ENCODE results near the gene KCNK6. TPM values are rescaled to one million over a fixed set of nuclear protein-coding genes. Genes with fewer than 3 reads are reported as not detected.
"Not testable (repeated sequence)": the region's sequence is repeated elsewhere in the genome, so short reads cannot be mapped to it uniquely, and the experiment has no call there.

Gene KCNK6
- total and polyA plus RNA-seq, 5 donors from 2014 or later = 2.6 to 8.7 (median 2.8) TPM

GRCh38 chr19:38360839-38361631 lies 41.4 kb downstream of the KCNK6 start:
- Histone ChIP-seq H3K9me3 (ENCODE audit: control insufficient read depth in 2 of 2, low read length in 2 of 2) (no peaks in the 10 kb centered on the region), H3K4me1 (ENCODE audit: control insufficient read depth, insufficient read depth, low read length, poor library complexity, severe bottlenecking) (peaks cover 18% of the 10 kb centered on the region), H3K36me3 (ENCODE audit: control insufficient read depth, insufficient read depth, low read length) (no peaks in the 10 kb centered on the region), H3K27me3 (ENCODE audit: control insufficient read depth, insufficient read depth, low read length) (no peaks in the 10 kb centered on the region), H3K27ac (ENCODE audit: insufficient read depth, low read length, poor library complexity, severe bottlenecking) (no peak overlapping the region), H3K4me3 (ENCODE audit: low read depth, low read length) (peak overlapping the region; percentile 26)
- Mint-ChIP-seq H3K36me3 (no peaks in the 10 kb centered on the region), H3K4me3 (peak overlapping the region; percentile 54 to 87 (median 77)), H3K27me3 (peaks cover 30% of the 10 kb centered on the region), H3K4me1 (peaks cover 0 to 18% (median 6%) of the 10 kb centered on the region in 4 donors), H3K27ac (peak overlapping the region in 2 of 3 donors; percentile 33 to 38), H3K9me3 (peaks cover 0 to 3% (median 0%) of the 10 kb centered on the region in 7 donors)
- ATAC-seq (ENCODE audit: low read depth in 2 of 2) = no peak
- no peak for DNase-seq

GRCh38 chr19:38361633-38362075 lies 42.0 kb downstream of the KCNK6 start:
- H3K27ac ChIP-seq (ENCODE audit: insufficient read depth, low read length, poor library complexity, severe bottlenecking) = no peak overlapping the region
- H3K4me3 Mint-ChIP-seq = peak overlapping the region; percentile 54 to 87 (median 80)
- H3K27me3 Mint-ChIP-seq = peaks cover 36% of the 10 kb centered on the region
- DNase-seq (peak; percentile 34 to 81 (median 56)), ATAC-seq (ENCODE audit: low read depth in 2 of 2) (peak; percentile 62 to 64)
- H3K36me3 ChIP-seq (ENCODE audit: control insufficient read depth, insufficient read depth, low read length) = no peaks in the 10 kb centered on the region
- no peaks in the 10 kb centered on the region for H3K27me3 ChIP-seq (ENCODE audit: control insufficient read depth, insufficient read depth, low read length)
- H3K9me3 ChIP-seq (ENCODE audit: control insufficient read depth in 2 of 2, low read length in 2 of 2) = no peaks in the 10 kb centered on the region
- peaks cover 18% of the 10 kb centered on the region for H3K4me1 ChIP-seq (ENCODE audit: control insufficient read depth, insufficient read depth, low read length, poor library complexity, severe bottlenecking)
- peak overlapping the region; percentile 26 for H3K4me3 ChIP-seq (ENCODE audit: low read depth, low read length)
- no peak overlapping the region for H3K27ac Mint-ChIP-seq
- H3K4me1 Mint-ChIP-seq = peaks cover 0 to 18% (median 6%) of the 10 kb centered on the region in 4 donors
- no peaks in the 10 kb centered on the region for H3K36me3 Mint-ChIP-seq
- peaks cover 0 to 3% (median 0%) of the 10 kb centered on the region in 7 donors for H3K9me3 Mint-ChIP-seq

GRCh38 chr19:38362076-38362945 lies 42.7 kb downstream of the KCNK6 start:
- no peaks in the 10 kb centered on the region for H3K36me3 Mint-ChIP-seq
- Histone ChIP-seq H3K4me3 (ENCODE audit: low read depth, low read length) (peak overlapping the region; percentile 37), H3K36me3 (ENCODE audit: control insufficient read depth, insufficient read depth, low read length) (no peaks in the 10 kb centered on the region), H3K9me3 (ENCODE audit: control insufficient read depth in 2 of 2, low read length in 2 of 2) (no peaks in the 10 kb centered on the region), H3K27me3 (ENCODE audit: control insufficient read depth, insufficient read depth, low read length) (no peaks in the 10 kb centered on the region), H3K4me1 (ENCODE audit: control insufficient read depth, insufficient read depth, low read length, poor library complexity, severe bottlenecking) (peaks cover 18% of the 10 kb centered on the region), H3K27ac (ENCODE audit: insufficient read depth, low read length, poor library complexity, severe bottlenecking) (no peak overlapping the region)
- H3K27ac Mint-ChIP-seq = no peak overlapping the region
- peaks cover 0 to 18% (median 6%) of the 10 kb centered on the region in 4 donors for H3K4me1 Mint-ChIP-seq
- DNase-seq = peak; percentile 29 to 86 (median 59)
- H3K9me3 Mint-ChIP-seq = peaks cover 0 to 3% (median 0%) of the 10 kb centered on the region in 7 donors
- H3K4me3 Mint-ChIP-seq = peak overlapping the region; percentile 79 to 87 (median 82)
- ATAC-seq (ENCODE audit: low read depth in 2 of 2) = peak; percentile 38 to 47
- peaks cover 37% of the 10 kb centered on the region for H3K27me3 Mint-ChIP-seq

GRCh38 chr19:38362946-38363688 lies 43.5 kb downstream of the KCNK6 start:
- not testable (repeated sequence) for H3K9me3 Mint-ChIP-seq; H3K9me3 ChIP-seq (ENCODE audit: control insufficient read depth in 2 of 2, low read length in 2 of 2); H3K36me3 ChIP-seq (ENCODE audit: control insufficient read depth, insufficient read depth, low read length); DNase-seq; H3K27ac ChIP-seq (ENCODE audit: insufficient read depth, low read length, poor library complexity, severe bottlenecking); H3K36me3 Mint-ChIP-seq; H3K27me3 ChIP-seq (ENCODE audit: control insufficient read depth, insufficient read depth, low read length); H3K27ac Mint-ChIP-seq; ATAC-seq (ENCODE audit: low read depth in 2 of 2)
- Histone ChIP-seq H3K4me3 (ENCODE audit: low read depth, low read length) (peak overlapping the region; percentile 37), H3K4me1 (ENCODE audit: control insufficient read depth, insufficient read depth, low read length, poor library complexity, severe bottlenecking) (peaks cover 18% of the 10 kb centered on the region)
- Mint-ChIP-seq H3K4me3 (peak overlapping the region in 3 of 4 donors; percentile 4 to 62 (median 31)), H3K27me3 (peaks cover 37% of the 10 kb centered on the region), H3K4me1 (peaks cover 0 to 18% (median 6%) of the 10 kb centered on the region in 4 donors)

DNA sequence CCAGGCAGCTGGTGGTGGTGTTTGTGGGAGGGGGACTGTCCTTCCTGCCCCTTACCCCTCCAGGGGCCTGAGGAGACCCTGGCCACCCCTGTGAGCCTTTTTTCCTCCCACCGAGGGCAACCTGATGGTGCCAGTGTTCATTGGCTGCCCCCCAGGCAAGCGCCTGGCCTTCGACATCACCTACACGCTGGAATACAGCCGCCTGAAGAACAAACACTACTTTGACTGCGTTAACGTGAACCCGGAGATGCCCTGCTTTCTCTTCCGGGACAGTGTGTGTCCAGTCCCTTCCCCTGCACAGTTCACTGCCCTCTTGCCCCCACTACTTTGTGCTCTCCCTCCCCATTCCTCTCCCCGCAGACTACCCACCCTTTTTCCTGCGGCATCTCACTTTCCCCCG lies 47.4 kb downstream of the KCNK6 start:
- H3K4me3 ChIP-seq (ENCODE audit: low read depth, low read length) = no peak overlapping the region
- no peak for DNase-seq
- no peaks in the 10 kb centered on the region for H3K9me3 ChIP-seq (ENCODE audit: control insufficient read depth in 2 of 2, low read length in 2 of 2)
- H3K27ac Mint-ChIP-seq = no peak overlapping the region
- H3K36me3 ChIP-seq (ENCODE audit: control insufficient read depth, insufficient read depth, low read length) = no peaks in the 10 kb centered on the region
- no peak overlapping the region for H3K27ac ChIP-seq (ENCODE audit: insufficient read depth, low read length, poor library complexity, severe bottlenecking)
- H3K27me3 ChIP-seq (ENCODE audit: control insufficient read depth, insufficient read depth, low read length) = no peaks in the 10 kb centered on the region
- H3K4me1 ChIP-seq (ENCODE audit: control insufficient read depth, insufficient read depth, low read length, poor library complexity, severe bottlenecking) = peaks cover 12% of the 10 kb centered on the region
- no peak overlapping the region for H3K4me3 Mint-ChIP-seq
- H3K9me3 Mint-ChIP-seq = peaks cover 0 to 1% (median 0%) of the 10 kb centered on the region in 7 donors
- no peaks in the 10 kb centered on the region for H3K36me3 Mint-ChIP-seq
- H3K27me3 Mint-ChIP-seq = peaks cover 13% of the 10 kb centered on the region
- H3K4me1 Mint-ChIP-seq = peaks cover 0 to 7% (median 0%) of the 10 kb centered on the region in 4 donors
- no peak for ATAC-seq (ENCODE audit: low read depth in 2 of 2)

GRCh38 chr19:38369584-38369983 lies 49.9 kb downstream of the KCNK6 start:
- Mint-ChIP-seq H3K36me3 (peaks cover under 1% of the 10 kb centered on the region), H3K27me3 (peaks cover 16% of the 10 kb centered on the region), H3K4me3 (peak overlapping the region in 1 of 4 donors; percentile 69), H3K27ac (no peak overlapping the region), H3K4me1 (peaks cover under 1 to 6% (median 4%) of the 10 kb centered on the region in 4 donors), H3K9me3 (peaks cover 0 to 1% (median 0%) of the 10 kb centered on the region in 7 donors)
- Histone ChIP-seq H3K9me3 (ENCODE audit: control insufficient read depth in 2 of 2, low read length in 2 of 2) (no peaks in the 10 kb centered on the region), H3K27me3 (ENCODE audit: control insufficient read depth, insufficient read depth, low read length) (no peaks in the 10 kb centered on the region), H3K4me1 (ENCODE audit: control insufficient read depth, insufficient read depth, low read length, poor library complexity, severe bottlenecking) (peaks cover 3% of the 10 kb centered on the region), H3K4me3 (ENCODE audit: low read depth, low read length) (no peak overlapping the region), H3K36me3 (ENCODE audit: control insufficient read depth, insufficient read depth, low read length) (no peaks in the 10 kb centered on the region), H3K27ac (ENCODE audit: insufficient read depth, low read length, poor library complexity, severe bottlenecking) (no peak overlapping the region)
- DNase-seq (no peak), ATAC-seq (ENCODE audit: low read depth in 2 of 2) (no peak)

DNA sequence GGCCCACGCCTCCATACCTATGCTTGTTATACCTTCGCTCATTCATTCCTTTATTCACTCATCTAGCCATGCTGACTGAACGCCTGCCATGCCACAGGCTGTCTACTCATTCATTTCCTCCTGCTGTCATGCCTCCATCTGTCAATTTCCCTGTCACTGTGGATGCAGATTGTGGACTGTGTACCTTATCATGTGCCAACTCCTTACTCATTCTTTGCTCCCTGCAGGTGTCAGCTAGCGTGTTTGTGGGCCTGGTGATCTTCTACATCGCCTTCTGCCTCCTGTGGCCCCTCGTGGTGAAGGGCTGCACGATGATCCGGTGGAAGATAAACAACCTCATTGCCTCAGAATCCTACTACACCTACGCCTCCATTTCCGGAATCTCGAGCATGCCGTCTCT lies 50.7 kb downstream of the KCNK6 start:
- Histone ChIP-seq H3K36me3 (ENCODE audit: control insufficient read depth, insufficient read depth, low read length) (no peaks in the 10 kb centered on the region), H3K27me3 (ENCODE audit: control insufficient read depth, insufficient read depth, low read length) (no peaks in the 10 kb centered on the region), H3K9me3 (ENCODE audit: control insufficient read depth in 2 of 2, low read length in 2 of 2) (no peaks in the 10 kb centered on the region), H3K4me1 (ENCODE audit: control insufficient read depth, insufficient read depth, low read length, poor library complexity, severe bottlenecking) (peaks cover 7% of the 10 kb centered on the region), H3K4me3 (ENCODE audit: low read depth, low read length) (no peak overlapping the region), H3K27ac (ENCODE audit: insufficient read depth, low read length, poor library complexity, severe bottlenecking) (no peak overlapping the region)
- H3K9me3 Mint-ChIP-seq = no peaks in the 10 kb centered on the region
- DNase-seq (no peak), ATAC-seq (ENCODE audit: low read depth in 2 of 2) (no peak)
- H3K4me1 Mint-ChIP-seq = peaks cover 5 to 13% (median 7%) of the 10 kb centered on the region in 4 donors
- H3K27ac Mint-ChIP-seq = no peak overlapping the region
- peaks cover 6% of the 10 kb centered on the region for H3K36me3 Mint-ChIP-seq
- no peak overlapping the region for H3K4me3 Mint-ChIP-seq
- H3K27me3 Mint-ChIP-seq = peaks cover 22% of the 10 kb centered on the region

All from CD4-positive, CD25-positive, alpha-beta regulatory T cell (primary cell).